H9 (cell line): Measurements from ENCODE around the gene CCDC63. TPM values are rescaled to one million over a fixed set of nuclear protein-coding genes. Genes with fewer than 3 reads are reported as not detected.

Source experiments
- DNase-seq: peaks from one replicate; pipeline ENCODE4 v3.0.0-alpha.2; 2017
- H2AFZ ChIP-seq: one replicate; pipeline ENCODE4 v1.6.1; 2013; ENCODE audit warnings: mild to moderate bottlenecking, low read length, control low read depth, moderate library complexity
- H2AK5ac ChIP-seq: 2 replicates; pipeline ENCODE4 v1.6.1; 2013; ENCODE audit warnings: low read length, control low read depth, mixed read lengths; ENCODE audit not compliant: insufficient read length
- H2BK120ac ChIP-seq: one replicate; pipeline ENCODE4 v1.6.1; 2013; ENCODE audit warnings: low read depth, mild to moderate bottlenecking, low read length, control low read depth, inconsistent platforms; ENCODE audit not compliant: poor library complexity, severe bottlenecking
- H2BK12ac ChIP-seq: 2 replicates; pipeline ENCODE4 v1.6.1; 2013; ENCODE audit warnings: low read length, control low read depth, mixed read lengths, low read depth; ENCODE audit not compliant: insufficient read length
- H2BK15ac ChIP-seq: 2 replicates; pipeline ENCODE4 v1.6.1; 2013; ENCODE audit warnings: low read depth, low read length, control low read depth
- H2BK20ac ChIP-seq: one replicate; pipeline ENCODE4 v1.6.1; 2013; ENCODE audit warnings: low read depth, mild to moderate bottlenecking, low read length, control low read depth, inconsistent platforms; ENCODE audit not compliant: poor library complexity, severe bottlenecking
- H2BK5ac ChIP-seq: 2 replicates; pipeline ENCODE4 v1.6.1; 2013; ENCODE audit warnings: low read length, control low read depth, mixed read lengths; ENCODE audit not compliant: insufficient read length
- H3K14ac ChIP-seq: 2 replicates; pipeline ENCODE4 v1.6.1; 2013; ENCODE audit warnings: low read length, control low read depth; ENCODE audit not compliant: insufficient read depth
- H3K18ac ChIP-seq: 2 replicates; pipeline ENCODE4 v1.6.1; 2013; ENCODE audit warnings: low read depth, mild to moderate bottlenecking, mixed read lengths, low read length, control low read depth; ENCODE audit not compliant: insufficient read length
- H3K23ac ChIP-seq: 2 replicates; pipeline ENCODE4 v1.6.1; 2013; ENCODE audit warnings: low read length, control low read depth, mixed read lengths, low read depth; ENCODE audit not compliant: insufficient read length
- H3K23me2 ChIP-seq: 2 replicates; pipeline ENCODE4 v1.6.1; 2013; ENCODE audit warnings: low read depth, mild to moderate bottlenecking, mixed read lengths, low read length, control low read depth; ENCODE audit not compliant: insufficient read length, poor library complexity, severe bottlenecking
- H3K27ac ChIP-seq: 2 replicates; pipeline ENCODE4 v1.5.1; 2013; ENCODE audit warnings: low read length, control low read depth, mixed read lengths, low read depth; ENCODE audit not compliant: insufficient read length
- H3K27me3 ChIP-seq: 2 replicates; pipeline ENCODE4 v1.6.1; 2013; ENCODE audit warnings: low read length, control low read depth, inconsistent platforms; ENCODE audit not compliant: insufficient read depth
- H3K4ac ChIP-seq: 2 replicates; pipeline ENCODE4 v1.6.1; 2013; ENCODE audit warnings: low read depth, mild to moderate bottlenecking, control low read depth, inconsistent platforms, low read length, moderate library complexity
- H3K4me1 ChIP-seq: 2 replicates; pipeline ENCODE4 v1.6.1; 2013; ENCODE audit warnings: low read length, control low read depth, inconsistent platforms; ENCODE audit not compliant: insufficient read depth
- H3K4me2 ChIP-seq: 2 replicates; pipeline ENCODE4 v1.6.1; 2013; ENCODE audit warnings: low read length, control low read depth, mixed read lengths; ENCODE audit not compliant: insufficient read length, insufficient read depth
- H3K56ac ChIP-seq: 2 replicates; pipeline ENCODE4 v1.6.1; 2013; ENCODE audit warnings: low read depth, mild to moderate bottlenecking, mixed read lengths, low read length, control low read depth; ENCODE audit not compliant: insufficient read length
- H3K79me1 ChIP-seq: 2 replicates; pipeline ENCODE4 v1.6.1; 2013; ENCODE audit warnings: low read depth, mild to moderate bottlenecking, moderate library complexity, low read length, control low read depth, inconsistent platforms; ENCODE audit not compliant: insufficient read depth, poor library complexity, severe bottlenecking
- H3K79me2 ChIP-seq: 2 replicates; pipeline ENCODE4 v1.6.1; 2013; ENCODE audit warnings: low read length, control low read depth, inconsistent platforms; ENCODE audit not compliant: insufficient read depth
- H3K9ac ChIP-seq: 2 replicates; pipeline ENCODE4 v1.6.1; 2013; ENCODE audit warnings: low read length, control low read depth, mixed read lengths; ENCODE audit not compliant: insufficient read length; ENCODE audit errors: extremely low read depth
- H3K9me3 ChIP-seq: one replicate; pipeline ENCODE4 v1.6.1; 2013; ENCODE audit warnings: low read depth, low read length, inconsistent platforms; ENCODE audit not compliant: control insufficient read depth
- H3T11ph ChIP-seq: one replicate; pipeline ENCODE4 v1.6.1; 2013; ENCODE audit warnings: mild to moderate bottlenecking, low read length, control low read depth, inconsistent platforms
- H4K20me1 ChIP-seq: one replicate; pipeline ENCODE4 v1.6.1; 2013; ENCODE audit not compliant: control insufficient read depth, insufficient read length, insufficient read depth
- H4K5ac ChIP-seq: 2 replicates; pipeline ENCODE4 v1.6.1; 2013; ENCODE audit warnings: low read depth, mild to moderate bottlenecking, mixed read lengths, low read length, control low read depth; ENCODE audit not compliant: insufficient read length
- H4K8ac ChIP-seq: replicated peaks from 2 replicates; pipeline ENCODE4 v1.6.1; 2013; ENCODE audit warnings: low read length, control low read depth, mixed read lengths, low read depth; ENCODE audit not compliant: insufficient read length
- H4K91ac ChIP-seq: 2 replicates; pipeline ENCODE4 v1.6.1; 2013; ENCODE audit warnings: low read depth, mild to moderate bottlenecking, moderate library complexity, mixed read lengths, low read length, control low read depth; ENCODE audit not compliant: insufficient read length
- H3K27ac Mint-ChIP-seq, 3 experiments: 2 replicates in 2 of 3; 3 replicates in 1 of 3; pipeline ENCODE4 v1.8.0; 2020 to 2021; ENCODE audit warnings: mixed read lengths in 3 of 3, mild to moderate bottlenecking in 1 of 3, moderate library complexity in 1 of 3
- H3K27me3 Mint-ChIP-seq: 2 replicates; pipeline ENCODE4 v1.8.0; 2021; ENCODE audit warnings: low read depth, mild to moderate bottlenecking, moderate library complexity, mixed read lengths
- H3K36me3 Mint-ChIP-seq, 3 experiments: 2 replicates in 2 of 3; 3 replicates in 1 of 3; pipeline ENCODE4 v1.8.0; 2020 to 2021; ENCODE audit warnings: low read depth in 3 of 3, mixed read lengths in 3 of 3; ENCODE audit not compliant: insufficient read depth in 1 of 3
- H3K4me1 Mint-ChIP-seq, 2 experiments: 2 replicates each; pipeline ENCODE4 v1.8.0; 2020; ENCODE audit warnings: mixed read lengths in 2 of 2
- H3K4me3 Mint-ChIP-seq, 2 experiments: 2 replicates in 1 of 2; 3 replicates in 1 of 2; pipeline ENCODE4 v1.8.0; 2020 to 2021; ENCODE audit warnings: mild to moderate bottlenecking in 2 of 2, mixed read lengths in 2 of 2, moderate library complexity in 1 of 2
- H3K9me3 Mint-ChIP-seq, 2 experiments: 2 replicates in 1 of 2; 3 replicates in 1 of 2; pipeline ENCODE4 v1.8.0; 2020; ENCODE audit warnings: mild to moderate bottlenecking in 2 of 2, mixed read lengths in 2 of 2, moderate library complexity in 1 of 2
- CTCF ChIP-seq: fragments of 200-600 bp; sonication (generic); conservative IDR thresholded peaks from 3 replicates; pipeline ENCODE4 v1.8.0; 2021; ENCODE audit warnings: antibody characterized with exemption, mild to moderate bottlenecking
- WGBS: extraction: QIAGEN DNeasy Blood & Tissue Kit; methylation state at CpG from one replicate; pipeline ENCODE4 v1.1.7; 2013; ENCODE audit warnings: missing lambda C conversion rate, low lambda C conversion rate, mixed read lengths; ENCODE audit not compliant: insufficient read length; ENCODE audit errors: extremely low coverage; 5-methylcytosine and 5-hydroxymethylcytosine counted together
- total RNA-seq: library from RNA; stranded (reverse); gene quantifications from 2 replicates; pipeline ENCODE4 v1.2.1, GENCODE V29; 2021

CCDC63 gene
- total RNA-seq, 1 experiment from 2014 or later = 0.77 TPM

- H3K9me3 Mint-ChIP-seq = peaks cover 0 to 2% of the 10 kb centered on the region in 2 experiments; a peak in 2 of 5 replicates
These were observed 33.9 kb downstream of the CCDC63 start for GRCh38 chr12:110880651-110881050.

More at GRCh38 chr12:110880651-110881050, 33.9 kb downstream of the CCDC63 start:
- Mint-ChIP-seq H3K4me3 (no peak overlapping the region; a peak in 1 of 5 replicates), H3K27me3 (no peaks in the 10 kb centered on the region; the same call in none of the 2 replicates), H3K27ac (no peak overlapping the region), H3K4me1 (0 out of 4 replicates have a peak, but pooled peaks cover 0 to 3% of the 10 kb centered on the region in 2 experiments), H3K36me3 (no peaks in the 10 kb centered on the region)
- no peak for TF ChIP-seq CTCF
- no peaks in the 10 kb centered on the region for H3K79me1 ChIP-seq
- H3K27ac ChIP-seq = no peak overlapping the region
- H2BK5ac ChIP-seq = no peak overlapping the region
- no peaks in the 10 kb centered on the region for H3K79me2 ChIP-seq
- H2BK15ac ChIP-seq = no peak overlapping the region
- H2AFZ ChIP-seq = no peak overlapping the region
- H3K23ac ChIP-seq = no peak overlapping the region
- H3T11ph ChIP-seq = no peak overlapping the region
- no peak overlapping the region for H3K18ac ChIP-seq
- no peaks in the 10 kb centered on the region for H3K23me2 ChIP-seq
- H4K8ac ChIP-seq = no peak overlapping the region
- no peak for DNase-seq
- H3K56ac ChIP-seq = no peak overlapping the region
- no peak overlapping the region for H3K4ac ChIP-seq
- H2BK120ac ChIP-seq = no peak overlapping the region
- no peak overlapping the region for H4K5ac ChIP-seq
- H3K27me3 ChIP-seq = no peaks in the 10 kb centered on the region
- no peak overlapping the region for H2BK20ac ChIP-seq
- no peak overlapping the region for H3K4me2 ChIP-seq
- no peak overlapping the region for H3K9ac ChIP-seq
- H4K91ac ChIP-seq = no peak overlapping the region
- no peaks in the 10 kb centered on the region for H4K20me1 ChIP-seq
- 100% methylated on average over 1 of the region's 2 CpGs for WGBS
- no peak overlapping the region for H3K14ac ChIP-seq
- no peak overlapping the region for H2BK12ac ChIP-seq
- no peak overlapping the region for H2AK5ac ChIP-seq
- no peaks in the 10 kb centered on the region for H3K9me3 ChIP-seq
- no peaks in the 10 kb centered on the region for H3K4me1 ChIP-seq
